Kidney (tissue), 14 donors: ENCODE results near the gene LRRN4CL. TPM values are rescaled to one million over a fixed set of nuclear protein-coding genes. Genes with fewer than 3 reads are reported as not detected.
A peak's percentile ranks its signal among the peaks of the same experiment; 100 is the strongest.

Experiments used
- DNase-seq, 5 donors: peaks; one replicate each; pipeline ENCODE4 v3.0.0-alpha.2; 2013 to 2020
- FAIRE-seq: peaks from 2 replicates; lab custom pipeline; 2012; peaks lifted over from hg19 to GRCh38; lab: Jason Lieb, UNC
- H3K27ac ChIP-seq, 2 donors: one replicate each; pipeline ENCODE4 v1.7.0; 2013; ENCODE audit warnings: low read depth in 2 of 2, low read length in 2 of 2, inconsistent platforms in 1 of 2
- H3K27me3 ChIP-seq: one replicate; pipeline ENCODE4 v1.7.1; 2013; ENCODE audit warnings: low read length, inconsistent platforms; ENCODE audit not compliant: control insufficient read depth, insufficient read depth
- H3K36me3 ChIP-seq, 3 donors: one replicate each; pipeline versions ENCODE4 v1.7.0 to v1.7.1; 2013; ENCODE audit warnings: low read length in 3 of 3, control low read depth in 1 of 3, inconsistent platforms in 1 of 3; ENCODE audit not compliant: insufficient read depth in 3 of 3, control insufficient read depth in 2 of 3
- H3K4me1 ChIP-seq, 3 donors: one replicate each; pipeline versions ENCODE4 v1.7.0 to v1.7.1; 2013; ENCODE audit warnings: low read length in 3 of 3, inconsistent platforms in 1 of 3, low read depth in 1 of 3; ENCODE audit not compliant: control insufficient read depth in 2 of 3, insufficient read depth in 2 of 3
- H3K4me3 ChIP-seq, 3 donors: one replicate each; pipeline versions ENCODE4 v1.7.0 to v1.8.1; 2013; ENCODE audit warnings: low read length in 3 of 3, control low read depth in 1 of 3, inconsistent platforms in 1 of 3
- H3K9ac ChIP-seq, 3 donors: one replicate each; pipeline versions ENCODE4 v1.7.0 to v1.7.1; 2013; ENCODE audit warnings: low read length in 3 of 3, control low read depth in 1 of 3, inconsistent platforms in 1 of 3
- H3K9me3 ChIP-seq, 3 donors: one replicate each; pipeline versions ENCODE4 v1.7.0 to v1.7.1; 2013; ENCODE audit warnings: low read length in 3 of 3, control low read depth in 1 of 3, inconsistent platforms in 1 of 3; ENCODE audit not compliant: control insufficient read depth in 2 of 3, insufficient read depth in 1 of 3
- CTCF ChIP-seq: IDR thresholded peaks from 3 replicates; pipeline ENCODE4 v1.5.1; 2012; ENCODE audit warnings: mild to moderate bottlenecking, moderate library complexity, borderline replicate concordance; ENCODE audit not compliant: insufficient read depth; ENCODE audit errors: extremely low read depth
- intact Hi-C: fragments of 100-400 bp; cut with DNase I; formaldehyde crosslinking; loops from one replicate; pipeline ENCODE4 v1.11.1; 2022
- polyA plus RNA-seq: library from polyadenylated mRNA; stranded (reverse); fragments of 350-450 nt; fragmentation: Illumina TruSeq; extraction: RNeasy Lipid Tissue Mini Kit (QIAGEN cat#74804); gene quantifications from one replicate; pipeline ENCODE4 v1.2.3, GENCODE V29; 2014; ENCODE audit warnings: low read depth, low replicate concordance; ENCODE audit not compliant: insufficient read depth
- total RNA-seq: library from RNA; stranded (reverse); fragmentation: NEBNext Ultra II Directional; extraction: Animal tissue kit (Norgen Biotek cat#: 25700); gene quantifications from one replicate; pipeline ENCODE4 v1.2.1, GENCODE V29; 2021
- donor health status: control.
- donor health status: control.
- donor health status: control.
- donor health status: control.
- donor health status: control.
- donor health status: DM: yes; HTN: yes; CAD: no.
- donor health status: Normal renal cell carcinoma (clear cell type).

The LRRN4CL gene
- total and polyA plus RNA-seq, 2 donors from 2014 or later = 0.58 to 1.2 TPM

- H3K9ac ChIP-seq = peak overlapping the region; percentile 45 to 83 (median 78)
- TF ChIP-seq CTCF = no peak
- peaks cover 9 to 23% (median 16%) of the 10 kb centered on the region in 3 donors for H3K36me3 ChIP-seq
- FAIRE-seq = no peak
- H3K4me3 ChIP-seq = peak overlapping the region; percentile 69 to 99 (median 82)
- intact Hi-C loops = no loop called here
- peak overlapping the region; percentile 97 to 99 for H3K27ac ChIP-seq
- H3K9me3 ChIP-seq = no peaks in the 10 kb centered on the region
- peaks cover 3 to 20% (median 4%) of the 10 kb centered on the region in 3 donors for H3K4me1 ChIP-seq
- no peaks in the 10 kb centered on the region for H3K27me3 ChIP-seq
- no peak for DNase-seq
Measured at GRCh38 chr11:62726915-62727164, 37.5 kb upstream of the LRRN4CL start.

GRCh38 chr11:62726156-62726914 lies 37.0 kb upstream of the LRRN4CL start:
- peaks cover 3 to 20% (median 4%) of the 10 kb centered on the region in 3 donors for H3K4me1 ChIP-seq
- no peak for DNase-seq
- intact Hi-C loops = no loop called here

GRCh38 chr11:62725646-62726045 lies 36.3 kb upstream of the LRRN4CL start:
- DNase-seq (peak in 1 of 5 donors; percentile 27), FAIRE-seq (no peak)
- Histone ChIP-seq H3K9me3 (no peaks in the 10 kb centered on the region), H3K27ac (peak overlapping the region; percentile 65 to 97), H3K27me3 (no peaks in the 10 kb centered on the region), H3K4me3 (peak overlapping the region; percentile 69 to 99 (median 82)), H3K9ac (peak overlapping the region; percentile 45 to 83 (median 78)), H3K4me1 (peaks cover 3 to 20% (median 4%) of the 10 kb centered on the region in 3 donors), H3K36me3 (peaks cover 12 to 35% (median 28%) of the 10 kb centered on the region in 3 donors)
- intact Hi-C loops = no loop called here
- no peak for TF ChIP-seq CTCF

More at GRCh38 chr11:62726156-62726914, 37.0 kb upstream of the LRRN4CL start:
- H3K27ac ChIP-seq = peak overlapping the region; percentile 97 to 99
- peaks cover 11 to 28% (median 21%) of the 10 kb centered on the region in 3 donors for H3K36me3 ChIP-seq
- H3K4me3 ChIP-seq = peak overlapping the region; percentile 69 to 99 (median 82)
- H3K9me3 ChIP-seq = no peaks in the 10 kb centered on the region
- no peak for TF ChIP-seq CTCF
- H3K27me3 ChIP-seq = no peaks in the 10 kb centered on the region
- no peak for FAIRE-seq
- peak overlapping the region; percentile 45 to 83 (median 78) for H3K9ac ChIP-seq
